ENCODE data around the gene MAT2A.
"Not testable (repeated sequence)": the region's sequence is repeated elsewhere in the genome, so short reads cannot be mapped to it uniquely, and the experiment has no call there.

MAT2A gene

DNA sequence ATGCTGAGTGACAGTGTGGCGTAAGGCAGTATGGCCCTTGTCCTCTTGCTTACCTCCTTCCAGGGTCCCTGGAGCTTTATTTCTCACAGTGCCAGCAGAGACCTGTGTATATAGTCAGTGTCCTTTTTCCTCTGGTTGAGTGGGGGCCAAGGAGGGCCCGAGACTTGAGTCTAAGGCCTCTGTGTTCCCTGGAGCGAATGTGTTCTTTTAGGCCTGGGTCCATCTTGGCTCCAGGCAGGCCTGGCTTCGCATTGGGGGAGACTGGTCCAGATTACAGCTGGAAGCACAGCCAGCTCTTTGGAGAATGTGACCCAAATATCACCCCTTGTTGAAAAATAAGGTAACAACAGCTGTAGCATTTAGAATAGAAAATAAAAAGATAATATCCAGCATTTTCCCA, 50.2 kb downstream of the MAT2A start:
- H3K4me3 ChIP-seq (ENCODE audit: low read length): no peak overlapping the region
- DNase-seq (ENCODE audit: low read depth, low spot score): no peak
- no CpG with 5 or more reads among the region's 4 CpGs for WGBS (ENCODE audit: insufficient coverage, insufficient read length)
- H3K36me3 ChIP-seq (ENCODE audit: control insufficient read depth, insufficient read depth, low read length): no peaks in the 10 kb centered on the region; the same call in 1 of the 2 replicates
- no peaks in the 10 kb centered on the region for H3K9me3 ChIP-seq (ENCODE audit: control insufficient read depth, insufficient read depth, low read length)
- no peaks in the 10 kb centered on the region for H3K4me1 ChIP-seq (ENCODE audit: control insufficient read depth, insufficient read depth, low read length)
- peaks cover 4% of the 10 kb centered on the region; the same call in 1 of the 2 replicates for H3K27me3 ChIP-seq (ENCODE audit: control insufficient read depth, insufficient read depth, low read length)
- H3K27ac ChIP-seq (ENCODE audit: low read length): no peak overlapping the region

DNA sequence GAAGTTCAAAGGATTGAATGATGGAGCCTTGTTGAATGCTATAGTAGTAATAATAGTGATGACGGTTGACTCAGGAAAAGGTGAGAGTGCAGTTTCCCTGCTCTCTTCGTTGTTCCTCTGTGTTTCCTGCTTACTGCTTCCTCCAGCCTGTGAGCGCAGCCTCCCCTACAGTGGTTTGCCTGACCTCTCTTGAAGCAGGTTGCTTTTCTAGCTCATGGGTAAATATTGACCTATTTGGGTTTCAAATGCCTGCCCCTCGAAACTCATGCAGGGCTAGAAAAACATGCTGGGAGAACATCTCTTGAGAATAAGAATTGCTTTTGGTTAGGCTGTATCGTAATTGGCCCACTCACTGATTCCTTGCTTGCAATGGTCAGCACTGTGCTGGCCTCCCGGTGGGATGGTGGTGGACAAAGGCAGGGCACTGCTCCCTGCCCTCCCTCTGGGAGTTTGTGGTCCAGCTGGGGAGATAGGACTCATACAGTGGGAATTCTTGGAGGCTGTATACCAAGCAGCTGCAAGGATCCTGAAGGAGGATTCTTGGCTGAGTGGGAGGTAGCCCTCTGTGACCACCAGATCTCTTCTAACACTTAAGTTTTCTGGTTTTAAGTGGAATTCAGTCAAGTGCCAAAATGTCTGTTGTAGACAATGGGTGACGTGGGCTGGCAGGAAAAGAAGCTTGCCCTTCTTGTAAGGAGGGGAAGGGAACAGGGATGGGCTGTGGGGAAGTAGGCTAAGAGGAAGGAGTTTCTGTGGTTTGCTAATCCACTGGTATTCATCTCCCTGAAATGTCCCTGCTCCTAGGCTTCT, 51.2 kb downstream of the MAT2A start:
- no peak overlapping the region for H3K27ac ChIP-seq (ENCODE audit: low read length)
- H3K4me3 ChIP-seq (ENCODE audit: low read length): no peak overlapping the region

GRCh38 chr2:85590950-85591349, 52.0 kb downstream of the MAT2A start:
- H3K4me1 ChIP-seq (ENCODE audit: control insufficient read depth, insufficient read depth, low read length): no peaks in the 10 kb centered on the region
- H3K9me3 ChIP-seq (ENCODE audit: control insufficient read depth, insufficient read depth, low read length): no peaks in the 10 kb centered on the region
- no CpG with 5 or more reads among the region's 2 CpGs for WGBS (ENCODE audit: insufficient coverage, insufficient read length)
- no peaks in the 10 kb centered on the region for H3K27me3 ChIP-seq (ENCODE audit: control insufficient read depth, insufficient read depth, low read length)
- no peak overlapping the region for H3K4me3 ChIP-seq (ENCODE audit: low read length)
- H3K27ac ChIP-seq (ENCODE audit: low read length): no peak overlapping the region
- DNase-seq (ENCODE audit: low read depth, low spot score): no peak
- H3K36me3 ChIP-seq (ENCODE audit: control insufficient read depth, insufficient read depth, low read length): no peaks in the 10 kb centered on the region; the same call in 1 of the 2 replicates

More for the DNA sequence above, 51.2 kb downstream of the MAT2A start:
- Histone ChIP-seq H3K36me3 (ENCODE audit: control insufficient read depth, insufficient read depth, low read length) (no peaks in the 10 kb centered on the region; the same call in 1 of the 2 replicates), H3K27me3 (ENCODE audit: control insufficient read depth, insufficient read depth, low read length) (no peaks in the 10 kb centered on the region; the same call in 1 of the 2 replicates), H3K9me3 (ENCODE audit: control insufficient read depth, insufficient read depth, low read length) (no peaks in the 10 kb centered on the region), H3K4me1 (ENCODE audit: control insufficient read depth, insufficient read depth, low read length) (no peaks in the 10 kb centered on the region)
- DNase-seq (ENCODE audit: low read depth, low spot score): no peak
- no CpG with 5 or more reads among the region's 7 CpGs for WGBS (ENCODE audit: insufficient coverage, insufficient read length)

- no peak for DNase-seq (ENCODE audit: low read depth, low spot score)
- Histone ChIP-seq H3K27me3 (ENCODE audit: control insufficient read depth, insufficient read depth, low read length) (no peaks in the 10 kb centered on the region), H3K4me3 (ENCODE audit: low read length) (no peak overlapping the region), H3K36me3 (ENCODE audit: control insufficient read depth, insufficient read depth, low read length) (no peaks in the 10 kb centered on the region; the same call in 1 of the 2 replicates), H3K9me3 (ENCODE audit: control insufficient read depth, insufficient read depth, low read length) (no peaks in the 10 kb centered on the region), H3K27ac (ENCODE audit: low read length) (no peak overlapping the region), H3K4me1 (ENCODE audit: control insufficient read depth, insufficient read depth, low read length) (no peaks in the 10 kb centered on the region)
- WGBS (ENCODE audit: insufficient coverage, insufficient read length): no CpG with 5 or more reads among the region's 12 CpGs
Observed at GRCh38 chr2:85591563-85591962, 52.6 kb downstream of the MAT2A start.

DNA sequence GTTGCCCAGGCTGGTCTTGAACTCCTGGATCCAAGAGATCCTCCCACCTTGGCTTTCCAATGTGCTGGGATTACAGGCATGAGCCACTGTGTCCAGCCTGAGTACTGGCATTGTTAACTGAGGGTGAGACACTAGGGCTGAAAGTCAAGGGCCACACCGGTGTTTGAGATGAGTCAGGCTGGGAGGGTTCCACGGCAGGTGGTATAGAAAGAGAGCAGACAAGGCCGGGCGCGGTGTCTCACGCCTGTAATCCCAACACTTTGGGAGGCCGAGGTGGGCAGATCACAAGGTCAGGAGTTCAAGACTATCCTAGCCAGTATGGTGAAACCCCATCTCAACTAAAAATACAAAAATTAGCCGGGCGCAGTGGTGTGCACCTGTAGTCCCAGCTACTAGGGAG, 53.3 kb downstream of the MAT2A start:
- not testable (repeated sequence) for H3K4me3 ChIP-seq (ENCODE audit: low read length); H3K9me3 ChIP-seq (ENCODE audit: control insufficient read depth, insufficient read depth, low read length); H3K27ac ChIP-seq (ENCODE audit: low read length); H3K36me3 ChIP-seq (ENCODE audit: control insufficient read depth, insufficient read depth, low read length); H3K4me1 ChIP-seq (ENCODE audit: control insufficient read depth, insufficient read depth, low read length); H3K27me3 ChIP-seq (ENCODE audit: control insufficient read depth, insufficient read depth, low read length); DNase-seq (ENCODE audit: low read depth, low spot score)
- no CpG with 5 or more reads among the region's 9 CpGs for WGBS (ENCODE audit: insufficient coverage, insufficient read length)

GRCh38 chr2:85593023-85593422, 54.1 kb downstream of the MAT2A start:
- no peaks in the 10 kb centered on the region for H3K4me1 ChIP-seq (ENCODE audit: control insufficient read depth, insufficient read depth, low read length)
- WGBS (ENCODE audit: insufficient coverage, insufficient read length): no CpG with 5 or more reads among the region's 3 CpGs
- no peak overlapping the region for H3K27ac ChIP-seq (ENCODE audit: low read length)
- H3K36me3 ChIP-seq (ENCODE audit: control insufficient read depth, insufficient read depth, low read length): peaks cover 4% of the 10 kb centered on the region; the same call in 1 of the 2 replicates
- no peak for DNase-seq (ENCODE audit: low read depth, low spot score)
- H3K9me3 ChIP-seq (ENCODE audit: control insufficient read depth, insufficient read depth, low read length): no peaks in the 10 kb centered on the region
- H3K27me3 ChIP-seq (ENCODE audit: control insufficient read depth, insufficient read depth, low read length): no peaks in the 10 kb centered on the region
- no peak overlapping the region for H3K4me3 ChIP-seq (ENCODE audit: low read length)

Measured in iPS DF 6.9 (cell line).